GM19328 (cell line): Measurements from ENCODE around the gene CCDC7.
"Not testable (repeated sequence)": the region's sequence is repeated elsewhere in the genome, so short reads cannot be mapped to it uniquely, and the experiment has no call there.

Experiments used
- ATAC-seq: cut with Tn5 transposase; IDR thresholded peaks from one replicate; pipeline ENCODE4 v1.9.1; 2021; ENCODE audit warnings: mild to moderate bottlenecking, moderate library complexity; ENCODE audit not compliant: unreplicated experiment

CCDC7 gene

DNA sequence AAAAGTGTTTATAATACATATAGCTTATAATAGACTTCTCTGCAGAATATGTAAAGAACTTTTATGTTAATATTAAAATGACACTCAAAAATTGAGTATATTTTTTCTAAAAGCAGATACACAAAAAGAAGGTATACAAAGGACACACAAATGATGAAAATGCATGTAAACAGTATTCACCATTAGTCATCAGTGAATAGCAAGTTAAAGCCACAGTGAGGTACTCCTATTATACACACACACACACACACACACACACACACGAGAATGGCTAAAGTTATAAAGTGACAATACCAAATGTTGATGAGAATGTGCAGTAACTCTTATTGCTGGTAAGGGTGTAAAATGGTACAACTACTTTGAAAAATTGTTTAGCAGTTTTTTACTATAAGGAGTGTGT, 419.2 kb downstream of the CCDC7 start:
- no peak for ATAC-seq

DNA sequence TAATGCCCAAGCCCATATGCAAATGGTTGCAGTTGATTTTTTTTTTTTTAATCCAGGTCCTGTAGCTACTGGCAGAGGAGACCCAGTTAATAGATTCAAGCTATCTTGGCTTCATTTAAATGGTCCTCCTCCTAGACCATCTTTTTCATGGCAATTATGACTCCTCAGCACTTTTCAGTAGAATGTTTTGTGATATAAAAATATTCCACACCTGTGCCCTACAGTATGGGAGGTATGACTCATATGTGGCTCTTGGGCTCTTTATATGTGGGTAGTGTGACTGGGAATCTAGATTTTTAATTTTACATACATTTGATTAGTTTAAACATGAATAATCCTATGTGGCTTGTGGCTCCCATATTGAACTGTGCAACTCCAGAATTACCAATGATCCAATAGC, 432.0 kb downstream of the CCDC7 start:
- no peak for ATAC-seq

DNA sequence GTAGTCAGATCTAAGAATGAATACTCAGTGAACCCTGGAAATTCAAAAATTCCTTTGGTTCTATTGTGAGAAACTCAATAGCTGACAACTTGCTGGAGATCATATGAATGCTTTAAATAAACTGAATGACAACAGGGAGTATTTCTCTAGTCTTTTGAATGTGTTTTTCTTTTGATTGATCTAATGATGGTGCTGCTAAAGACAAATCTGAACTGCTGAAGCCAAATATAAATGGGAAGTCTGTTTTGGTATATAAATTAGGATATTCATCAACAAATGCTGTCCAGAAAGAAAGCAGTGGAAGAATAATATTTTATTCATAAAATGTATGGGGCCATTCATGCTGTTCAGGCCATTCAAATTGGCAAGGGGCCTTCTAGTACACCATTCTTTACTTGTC, 432.7 kb downstream of the CCDC7 start:
- no peak for ATAC-seq

GRCh38 chr10:32882076-32882475, 436.1 kb downstream of the CCDC7 start:
- no peak for ATAC-seq

GRCh38 chr10:32887481-32887880, 441.5 kb downstream of the CCDC7 start:
- ATAC-seq, result no peak

- no peak for ATAC-seq
Measured at GRCh38 chr10:32888161-32888927, 442.4 kb downstream of the CCDC7 start.

DNA sequence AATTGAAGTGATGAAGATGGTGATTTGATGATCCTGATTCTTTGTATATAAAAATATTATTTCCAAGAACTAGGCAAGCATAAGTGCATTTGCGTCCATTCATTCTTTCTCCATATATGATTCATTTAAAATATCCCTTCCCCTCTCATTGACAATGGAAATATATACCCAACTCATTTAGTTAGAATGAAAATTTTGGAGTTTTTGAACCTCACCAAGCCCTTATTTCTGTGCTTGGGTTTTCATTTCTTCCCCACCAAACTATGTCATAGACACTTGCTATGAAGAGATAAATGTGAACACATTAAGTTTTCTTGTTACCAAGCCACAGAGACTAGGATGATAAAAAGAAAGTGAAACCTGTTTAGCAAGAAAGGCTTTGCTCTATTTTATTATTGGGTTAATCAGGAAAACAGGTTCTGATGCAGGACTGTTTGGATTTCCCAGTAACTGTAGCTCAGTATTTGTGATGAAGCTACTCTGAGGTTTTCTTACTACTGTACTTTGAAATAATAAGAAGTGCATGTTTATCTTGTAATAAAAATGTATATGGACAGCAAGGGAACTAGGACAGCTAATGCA, 443.8 kb downstream of the CCDC7 start:
- ATAC-seq, result no peak

DNA sequence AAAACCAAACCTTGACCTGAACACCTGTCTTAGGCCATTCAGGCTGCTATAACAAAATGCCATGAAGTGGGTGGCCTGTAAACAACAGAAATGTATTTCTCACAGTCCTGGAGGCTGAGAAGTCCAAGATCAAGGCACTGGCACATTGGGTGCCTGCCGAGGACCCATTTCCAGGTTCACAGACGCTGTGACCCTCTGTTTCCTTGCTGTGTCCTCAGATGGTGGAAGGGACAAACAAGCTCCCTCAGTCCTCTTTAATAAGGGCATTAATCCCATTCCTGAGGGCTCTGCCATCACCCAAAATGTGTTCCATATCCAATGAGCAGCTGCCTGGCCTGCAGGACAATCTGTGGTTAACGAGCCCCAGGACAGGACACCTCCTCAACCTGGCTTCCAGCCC, 444.5 kb downstream of the CCDC7 start:
- no peak for ATAC-seq

GRCh38 chr10:32891261-32891660, 445.3 kb downstream of the CCDC7 start:
- no peak for ATAC-seq

GRCh38 chr10:32893434-32893833, 447.5 kb downstream of the CCDC7 start:
- ATAC-seq, result no peak

DNA sequence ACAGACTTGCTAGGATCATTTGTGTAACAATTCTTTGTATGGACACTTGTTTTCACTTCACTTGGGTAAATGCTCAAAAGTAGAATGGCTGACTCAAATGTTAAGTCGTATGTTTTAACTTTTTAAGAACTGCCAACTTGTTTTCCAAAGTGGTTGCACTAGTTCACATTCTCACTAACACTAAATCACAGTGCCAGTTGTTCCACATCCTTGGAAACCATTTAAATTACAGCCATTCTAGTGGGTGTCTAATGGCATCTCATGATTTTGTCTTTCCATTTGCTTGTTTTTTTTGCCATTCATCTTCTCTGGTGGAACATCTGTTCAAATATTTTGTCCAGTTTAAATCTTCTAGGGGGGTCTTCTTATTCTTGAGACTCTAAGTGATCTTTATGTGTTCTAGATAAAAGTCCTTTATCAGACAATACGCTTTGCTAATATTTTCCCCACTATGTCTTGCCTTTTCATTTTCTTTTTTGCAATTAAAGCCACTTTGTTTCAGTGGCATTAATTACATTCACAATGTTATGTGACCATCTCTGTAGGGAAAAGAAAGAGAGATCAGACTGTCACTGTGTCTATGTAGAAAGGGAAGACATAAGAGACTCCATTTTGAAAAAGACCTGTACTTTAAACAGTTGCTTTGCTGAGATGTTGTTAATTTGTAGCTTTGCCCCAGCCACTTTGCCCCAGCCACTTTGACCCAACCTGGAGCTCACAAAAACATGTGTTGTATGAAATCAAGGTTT, 448.1 kb downstream of the CCDC7 start:
- no peak for ATAC-seq

GRCh38 chr10:32895200-32895968, 449.4 kb downstream of the CCDC7 start:
- ATAC-seq, result not testable (repeated sequence)

DNA sequence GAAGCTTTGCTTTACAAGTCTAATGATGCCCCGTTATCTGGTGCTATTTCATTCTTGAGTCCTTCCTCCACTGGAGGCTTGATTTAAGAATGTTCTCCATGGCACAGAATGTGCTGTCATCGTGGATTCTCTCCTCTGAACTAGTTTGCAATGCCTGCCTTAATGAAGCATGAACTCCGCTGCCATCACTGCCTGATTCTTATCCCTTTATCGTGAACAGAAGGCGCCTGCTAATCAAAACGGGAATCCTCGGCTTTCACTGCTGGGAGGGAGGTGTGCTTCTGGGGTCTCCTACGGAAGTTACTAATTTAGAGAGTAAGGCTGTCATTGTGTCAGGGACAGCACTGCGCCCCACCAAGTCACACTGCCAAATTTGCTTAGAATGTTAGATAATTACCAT, 455.9 kb downstream of the CCDC7 start:
- no peak for ATAC-seq

GRCh38 chr10:32905466-32905865, 459.5 kb downstream of the CCDC7 start:
- ATAC-seq, result no peak

DNA sequence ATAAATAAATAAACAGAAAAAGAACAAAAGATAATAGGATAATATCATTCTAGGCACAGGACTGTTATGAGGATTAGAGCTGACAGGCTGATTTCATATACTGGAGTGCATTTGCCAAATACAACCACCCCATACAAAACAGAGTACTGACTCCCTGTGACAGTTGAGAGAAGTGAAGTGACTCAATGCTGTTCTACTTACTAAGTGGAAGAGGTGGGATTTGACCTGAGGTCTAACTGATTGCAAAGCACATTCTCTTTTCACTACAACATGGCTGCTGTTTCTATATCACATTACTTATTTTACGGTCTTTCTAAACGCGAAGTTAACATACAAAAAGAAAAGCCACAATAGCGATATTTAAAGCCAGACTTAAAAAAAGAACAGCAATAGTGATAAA, 460.7 kb downstream of the CCDC7 start:
- ATAC-seq, result no peak

DNA sequence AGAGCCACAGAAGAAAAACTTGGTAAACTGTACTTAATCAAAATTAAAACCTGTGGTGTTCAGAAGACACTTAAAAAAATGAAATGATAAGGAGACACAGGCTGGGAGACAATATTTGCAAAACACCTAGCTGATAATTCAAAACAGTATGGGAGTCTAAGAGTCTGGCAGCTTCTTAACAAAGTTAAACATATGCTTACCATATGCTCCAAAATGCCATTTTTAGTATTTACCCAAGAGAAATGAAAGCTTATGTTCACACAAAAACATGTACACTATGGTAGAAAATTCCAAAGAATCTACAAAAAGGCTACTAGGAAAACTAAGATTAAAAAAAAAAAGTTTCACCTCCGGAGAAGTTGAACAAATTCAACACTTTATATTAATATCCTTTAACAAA, 463.5 kb downstream of the CCDC7 start:
- ATAC-seq, result no peak

DNA sequence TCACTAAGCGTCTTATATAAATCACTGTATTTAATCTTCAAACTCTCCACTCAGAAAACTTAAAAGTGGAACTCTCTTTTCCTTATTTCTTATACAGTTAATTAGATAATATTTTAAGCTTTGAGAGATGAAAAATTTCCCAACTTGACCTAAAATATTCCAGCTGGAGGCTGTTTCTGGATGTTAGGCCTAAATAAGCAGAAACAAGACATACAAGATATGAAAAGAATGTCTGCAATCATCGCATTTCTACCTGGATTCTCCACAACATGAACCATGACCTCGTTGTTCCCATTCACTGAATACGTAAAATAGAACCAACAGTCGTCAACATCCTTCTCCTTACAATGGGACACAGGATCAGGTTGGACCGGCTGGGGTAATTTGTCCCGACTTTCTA, 464.0 kb downstream of the CCDC7 start:
- ATAC-seq, result not testable (repeated sequence)

DNA sequence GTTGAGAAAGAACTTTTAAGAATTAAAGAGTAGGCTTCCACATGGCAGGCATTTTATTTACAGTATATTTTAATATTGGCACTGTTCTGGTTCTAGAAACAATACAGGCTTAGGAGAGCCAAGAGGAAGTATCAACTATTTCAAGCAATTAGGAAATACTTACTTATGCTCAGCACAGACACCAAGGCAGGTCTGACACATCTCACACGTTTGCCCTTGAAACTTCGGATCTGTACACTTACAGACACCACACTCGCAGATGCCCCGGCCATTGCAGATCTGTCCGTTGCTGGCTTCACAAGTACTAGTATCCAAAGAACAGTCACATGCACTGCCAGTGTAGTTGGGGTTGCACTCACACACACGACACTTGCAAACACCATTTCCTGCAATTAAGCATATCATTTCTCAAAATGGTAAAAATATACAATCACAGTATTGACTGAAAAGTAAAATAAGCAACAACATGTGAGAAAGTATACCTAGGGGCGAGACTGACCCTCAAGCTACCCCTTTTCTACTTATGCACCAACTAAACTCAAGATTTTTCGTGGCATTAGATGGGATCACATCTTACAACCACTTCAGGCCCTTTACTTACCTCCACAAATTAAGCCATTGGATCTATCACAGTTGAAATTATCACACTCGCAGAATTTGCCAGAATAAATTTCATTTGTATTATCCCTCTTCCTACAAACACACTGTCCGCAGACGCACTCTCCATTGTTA, 465.5 kb downstream of the CCDC7 start:
- no peak for ATAC-seq

- not testable (repeated sequence) for ATAC-seq
Measured at GRCh38 chr10:32917817-32918216, 471.9 kb downstream of the CCDC7 start.

DNA sequence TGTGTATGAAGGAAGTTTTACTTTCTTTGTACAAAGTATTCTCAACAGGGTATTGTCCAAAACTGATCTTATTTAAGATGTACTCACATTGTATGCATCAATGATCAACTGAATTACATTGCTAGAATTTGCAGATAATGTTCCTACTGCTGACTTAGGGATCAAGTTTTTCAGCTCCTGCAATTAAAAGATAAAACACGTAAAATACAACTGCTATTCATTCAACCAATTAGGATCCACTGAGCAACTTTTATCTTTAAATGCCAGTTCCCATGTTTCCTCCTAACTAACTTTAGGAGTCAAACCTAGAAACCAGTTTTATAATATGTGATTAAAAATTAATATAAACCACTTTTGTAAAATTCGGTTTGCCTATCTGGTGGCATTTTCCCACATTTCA, 476.2 kb downstream of the CCDC7 start:
- no peak for ATAC-seq

DNA sequence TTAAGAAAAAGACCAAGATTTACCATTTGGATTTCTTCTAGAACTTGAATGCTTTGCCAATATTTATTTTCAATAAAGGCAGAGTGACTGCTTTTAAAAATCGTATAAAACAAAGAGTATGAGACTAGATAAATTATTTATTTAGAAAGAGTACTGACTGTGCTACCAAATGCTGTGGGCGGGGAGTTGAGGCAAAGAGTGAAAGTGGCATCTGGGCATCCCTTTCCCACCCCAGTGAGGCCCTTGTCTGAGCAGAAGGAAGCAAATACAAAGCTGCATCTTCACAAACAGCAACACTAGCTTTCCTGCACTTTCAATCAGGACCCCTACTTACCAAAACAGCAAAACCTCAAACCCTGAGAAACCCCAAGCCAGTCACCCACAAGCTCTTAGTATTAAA, 477.2 kb downstream of the CCDC7 start:
- no peak for ATAC-seq
